COLO668 (cell line): ENCODE results near the gene MTHFD1L.
A peak's percentile ranks its signal among the peaks of the same experiment; 100 is the strongest.
"Not testable (repeated sequence)": the region's sequence is repeated elsewhere in the genome, so short reads cannot be mapped to it uniquely, and the experiment has no call there.

Experiments
- DNase-seq: peaks from one replicate; lab custom pipeline; 2025; ENCODE audit not compliant: unreplicated experiment; lab: John Stamatoyannopoulos, UW

Gene MTHFD1L

DNA sequence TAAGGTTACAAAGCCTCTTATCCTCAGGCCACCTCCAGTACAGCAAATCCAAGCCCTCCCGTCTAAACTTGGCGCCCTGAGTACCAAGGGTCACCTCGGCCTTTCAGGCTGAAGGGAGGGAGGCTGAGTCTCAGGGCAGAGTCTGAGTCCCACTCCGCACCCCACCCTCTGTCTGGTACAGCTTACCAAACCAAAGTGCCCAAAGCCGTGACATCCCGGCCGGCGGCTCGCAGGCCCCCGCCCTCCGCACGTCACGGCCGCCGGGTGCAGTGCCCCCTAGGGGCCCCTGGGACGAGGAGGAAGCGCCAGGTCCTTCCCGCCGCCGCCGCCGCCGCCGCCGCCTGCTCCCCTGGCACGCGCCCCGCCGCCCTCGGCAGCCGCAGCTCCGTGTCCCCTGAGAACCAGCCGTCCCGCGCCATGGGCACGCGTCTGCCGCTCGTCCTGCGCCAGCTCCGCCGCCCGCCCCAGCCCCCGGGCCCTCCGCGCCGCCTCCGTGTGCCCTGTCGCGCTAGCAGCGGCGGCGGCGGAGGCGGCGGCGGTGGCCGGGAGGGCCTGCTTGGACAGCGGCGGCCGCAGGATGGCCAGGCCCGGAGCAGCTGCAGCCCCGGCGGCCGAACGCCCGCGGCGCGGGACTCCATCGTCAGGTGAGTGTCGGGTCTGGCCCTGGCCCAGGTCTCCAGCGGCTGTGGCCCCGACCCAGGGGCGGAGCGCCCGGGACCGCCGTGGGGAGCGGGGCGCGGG is at the start of gene MTHFD1L:
MTHFD1L (plus strand) TSS at position 297 of the 741 bp plus-strand sequence; CDS start at position 418, 121 bp downstream.
- peak; percentile 80 for DNase-seq

DNA sequence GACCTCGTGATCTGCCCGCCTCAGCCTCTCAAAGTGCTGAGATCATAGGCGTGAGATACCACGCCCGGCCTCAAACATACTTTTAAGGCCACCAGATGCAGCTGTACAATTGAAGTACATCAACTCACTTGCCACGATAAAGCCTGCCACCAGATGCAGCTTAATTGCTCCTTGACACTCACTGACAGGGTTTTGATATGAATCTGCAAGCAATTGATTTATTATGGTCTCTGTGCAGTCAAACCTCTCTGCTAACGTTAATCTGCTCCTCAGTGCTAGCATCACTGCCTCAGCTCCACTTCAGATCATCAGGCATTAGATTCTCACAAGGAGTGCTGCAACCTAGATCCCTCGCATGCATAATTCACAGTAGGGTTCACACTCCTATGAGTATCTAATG is 48.9 kb upstream of the MTHFD1L start:
- not testable (repeated sequence) for DNase-seq

DNA sequence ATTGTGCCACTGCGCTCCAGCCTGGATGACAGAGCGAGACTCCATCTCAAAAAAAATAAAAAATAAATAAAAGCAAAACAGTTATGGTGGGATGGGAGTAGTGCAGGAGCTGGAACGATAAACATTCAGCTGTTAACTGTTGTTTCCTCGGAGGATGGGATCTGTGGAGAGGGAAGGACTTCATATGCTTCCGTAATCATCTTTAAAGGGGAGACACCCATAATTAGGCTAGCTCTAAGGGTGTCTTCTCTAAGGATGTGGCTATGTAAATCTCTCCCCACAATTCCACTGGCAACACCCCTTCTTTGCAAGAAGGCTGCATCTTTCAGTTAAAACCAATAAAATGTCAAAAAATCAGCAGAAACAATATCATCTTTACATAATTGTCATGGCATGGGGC is 42.6 kb upstream of the MTHFD1L start:
- no peak for DNase-seq

DNA sequence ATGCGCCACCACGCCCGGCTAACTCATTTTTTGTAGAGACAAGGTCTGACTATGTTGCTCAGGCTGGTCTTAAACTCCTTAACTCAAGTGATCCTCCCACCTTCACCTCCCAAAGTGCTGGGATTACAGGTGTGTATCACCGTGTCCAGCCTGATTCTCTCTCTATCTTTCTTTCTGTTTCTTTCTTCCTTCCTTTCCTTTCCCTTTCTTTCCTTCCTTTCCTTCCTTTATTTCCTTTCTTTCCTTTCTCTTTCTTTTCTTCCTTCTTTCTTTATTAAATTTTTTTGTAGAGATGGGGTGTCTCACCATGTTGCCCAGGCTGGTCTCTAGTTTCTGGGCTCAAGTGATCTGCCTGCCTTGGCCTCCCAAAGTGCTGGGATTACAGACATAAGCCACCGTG is 38.7 kb upstream of the MTHFD1L start:
- no peak for DNase-seq

DNA sequence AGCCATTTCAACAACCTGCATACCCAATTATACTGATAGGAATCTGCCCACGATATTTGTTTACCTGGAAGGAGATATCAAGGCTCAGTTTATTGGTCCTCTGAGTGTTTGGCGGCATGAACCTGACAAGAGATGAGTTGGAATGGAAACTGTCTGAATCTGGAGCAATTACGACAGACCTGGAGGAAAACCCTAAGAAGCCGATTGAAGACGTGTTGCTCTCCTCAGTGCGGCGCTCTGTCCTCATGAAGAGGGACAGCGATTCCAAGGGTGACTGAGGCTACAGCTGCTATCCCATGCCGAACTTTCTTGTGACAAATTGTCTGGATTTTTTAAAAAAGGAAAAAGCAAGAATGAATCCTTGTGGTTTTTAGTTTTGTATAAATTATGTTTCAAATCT is 37.4 kb upstream of the MTHFD1L start:
- DNase-seq = not testable (repeated sequence)

DNA sequence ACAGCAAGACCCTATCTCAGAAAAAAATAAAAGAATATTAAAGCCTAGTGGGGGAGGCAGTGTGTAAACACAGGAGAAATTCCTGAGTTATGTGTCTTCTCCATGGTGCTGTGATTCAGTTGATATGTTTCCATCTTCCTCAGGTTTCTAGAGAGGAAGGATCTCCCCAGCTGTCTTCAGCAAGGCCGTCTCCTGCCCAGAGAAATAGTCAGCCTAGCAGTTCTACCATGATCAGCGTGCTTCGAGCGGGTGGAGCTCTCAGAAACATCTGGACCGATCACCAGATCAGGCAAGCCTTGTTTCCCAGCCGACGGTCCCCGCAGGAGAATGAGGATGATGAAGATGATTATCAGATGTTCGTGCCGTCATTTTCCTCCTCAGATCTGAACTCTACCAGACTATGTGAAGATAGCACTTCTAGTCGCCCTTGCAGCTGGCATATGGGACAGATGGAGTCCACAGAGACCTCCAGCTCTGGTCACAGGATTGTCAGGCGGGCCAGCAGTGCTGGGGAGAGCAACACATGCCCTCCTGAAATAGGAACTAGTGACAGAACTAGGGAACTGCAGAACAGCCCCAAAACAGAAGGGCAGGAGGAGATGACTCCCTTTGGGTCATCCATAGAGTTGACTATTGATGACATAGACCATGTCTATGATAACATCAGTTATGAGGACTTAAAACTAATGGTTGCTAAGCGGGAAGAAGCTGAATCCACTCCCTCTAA is 34.9 kb upstream of the MTHFD1L start:
- DNase-seq = no peak

DNA sequence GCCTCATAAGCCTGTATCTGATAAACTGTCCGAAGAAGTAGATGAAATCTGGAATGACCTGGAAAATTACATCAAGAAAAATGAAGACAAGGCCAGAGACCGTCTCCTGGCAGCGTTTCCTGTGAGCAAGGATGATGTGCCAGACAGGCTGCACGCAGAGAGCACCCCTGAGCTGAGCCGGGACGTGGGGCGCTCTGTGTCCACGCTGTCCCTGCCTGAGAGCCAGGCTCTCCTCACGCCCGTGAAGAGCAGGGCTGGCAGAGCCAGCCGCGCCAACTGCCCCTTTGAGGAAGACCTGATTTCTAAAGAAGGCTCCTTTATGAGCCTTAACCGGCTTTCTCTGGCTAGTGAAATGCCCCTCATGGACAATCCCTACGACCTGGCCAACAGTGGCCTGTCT is 33.9 kb upstream of the MTHFD1L start:
- no peak for DNase-seq

DNA sequence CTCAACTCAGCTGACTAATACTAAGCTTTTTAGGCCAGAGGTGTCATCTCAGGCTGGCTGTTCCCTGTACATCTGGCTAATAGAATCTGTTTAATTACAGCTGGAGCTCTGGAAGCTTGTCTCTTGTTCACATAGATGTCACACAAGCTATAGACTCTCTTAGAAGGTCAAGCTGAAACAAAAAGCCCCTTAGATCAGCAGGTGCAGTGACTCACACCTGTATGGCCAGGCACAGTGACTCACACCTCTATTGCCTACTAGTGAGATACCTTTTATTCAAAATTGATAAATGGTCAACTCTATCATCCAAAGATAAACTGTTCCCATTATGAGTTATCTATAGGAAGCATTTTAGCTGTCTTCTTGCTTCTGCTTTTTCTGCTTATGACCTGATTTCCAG is 29.9 kb upstream of the MTHFD1L start:
- DNase-seq = peak; percentile 44

DNA sequence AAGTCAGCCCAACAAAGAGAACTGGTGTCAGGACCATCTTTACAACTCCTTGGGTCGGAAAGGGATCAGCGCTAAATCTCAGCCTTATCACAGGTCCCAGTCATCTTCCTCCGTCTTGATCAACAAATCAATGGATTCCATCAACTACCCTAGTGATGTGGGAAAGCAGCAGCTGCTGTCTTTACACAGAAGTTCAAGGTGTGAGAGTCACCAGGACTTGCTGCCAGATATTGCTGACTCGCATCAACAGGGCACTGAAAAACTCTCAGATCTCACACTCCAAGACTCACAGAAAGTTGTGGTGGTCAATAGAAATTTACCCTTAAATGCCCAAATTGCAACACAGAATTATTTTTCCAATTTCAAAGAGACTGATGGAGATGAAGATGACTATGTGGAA is 25.3 kb upstream of the MTHFD1L start:
- no peak for DNase-seq

DNA sequence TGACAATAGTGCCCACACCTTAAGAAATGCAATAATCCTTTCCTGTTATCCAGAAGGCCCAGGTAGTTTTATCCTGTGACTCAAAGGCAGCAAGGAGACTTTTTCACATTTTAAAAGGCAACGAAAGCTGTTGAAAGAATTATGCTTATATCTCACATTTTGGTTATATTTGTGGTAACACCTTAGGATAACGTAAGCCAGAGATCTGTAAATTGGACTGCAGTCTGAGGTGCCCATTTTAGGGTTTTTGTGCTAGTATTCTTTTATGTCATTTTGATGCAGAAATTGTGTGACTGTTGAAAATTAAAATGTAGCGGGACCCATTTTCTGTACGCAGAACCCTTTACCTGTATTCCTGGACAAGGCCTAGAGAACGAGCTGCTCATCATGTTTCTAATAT is 24.3 kb upstream of the MTHFD1L start:
- DNase-seq = no peak

DNA sequence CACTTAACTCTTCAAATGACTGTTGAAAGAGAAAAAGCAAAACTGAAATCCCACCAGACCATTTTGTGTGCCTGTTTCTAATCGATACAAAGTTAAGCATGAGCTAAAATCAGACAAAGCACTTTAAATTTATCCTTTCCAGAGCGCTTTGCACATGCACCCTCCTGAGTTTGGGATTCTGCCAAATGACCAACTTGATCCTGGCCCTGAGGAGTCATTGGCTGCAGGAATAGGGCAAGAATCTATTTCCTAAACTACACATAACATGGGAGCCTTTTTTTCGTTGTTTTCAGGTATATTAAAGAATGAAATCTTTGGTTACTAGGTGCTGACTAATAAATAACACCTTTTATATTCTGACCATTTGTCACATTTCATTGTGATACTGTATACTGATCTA is 23.8 kb upstream of the MTHFD1L start:
- no peak for DNase-seq

DNA sequence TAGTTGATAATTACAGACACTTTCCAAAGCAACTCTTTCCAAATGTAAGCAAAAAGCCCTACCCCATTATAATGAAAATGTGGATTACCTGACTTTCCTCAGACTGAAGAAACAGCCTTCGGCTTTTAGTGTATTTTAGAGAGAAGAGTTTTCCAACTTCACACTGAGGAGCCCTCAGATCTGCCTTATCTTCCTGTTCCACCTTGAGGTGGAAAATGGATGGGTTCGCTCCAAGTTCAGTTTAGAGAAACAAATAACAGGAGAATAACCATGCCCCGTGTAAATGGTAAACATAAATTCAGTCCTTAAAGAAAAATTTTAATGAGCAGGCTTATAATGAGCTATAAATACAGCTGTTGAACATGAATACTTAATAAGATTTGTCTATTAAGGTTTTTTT is 21.1 kb upstream of the MTHFD1L start:
- no peak for DNase-seq

DNA sequence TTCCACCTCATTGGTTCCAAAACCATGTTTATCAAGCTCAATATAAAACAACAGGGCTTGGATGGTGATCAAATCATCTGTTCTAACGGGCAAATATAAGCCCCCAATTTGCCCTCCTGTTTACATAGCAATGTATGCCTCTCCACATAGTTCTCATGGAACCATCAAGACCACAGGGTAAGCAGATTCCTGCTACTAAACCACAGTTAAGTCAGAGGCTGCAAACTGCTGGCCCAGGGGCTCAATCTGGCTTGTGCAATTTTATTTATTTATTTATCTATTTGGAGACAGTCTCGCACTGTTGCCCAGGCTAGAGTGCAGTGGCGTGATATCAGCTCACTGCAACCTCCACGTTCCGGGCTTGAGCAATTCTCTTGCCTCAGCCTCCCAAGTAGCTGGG is 18.9 kb upstream of the MTHFD1L start:
- DNase-seq = no peak

DNA sequence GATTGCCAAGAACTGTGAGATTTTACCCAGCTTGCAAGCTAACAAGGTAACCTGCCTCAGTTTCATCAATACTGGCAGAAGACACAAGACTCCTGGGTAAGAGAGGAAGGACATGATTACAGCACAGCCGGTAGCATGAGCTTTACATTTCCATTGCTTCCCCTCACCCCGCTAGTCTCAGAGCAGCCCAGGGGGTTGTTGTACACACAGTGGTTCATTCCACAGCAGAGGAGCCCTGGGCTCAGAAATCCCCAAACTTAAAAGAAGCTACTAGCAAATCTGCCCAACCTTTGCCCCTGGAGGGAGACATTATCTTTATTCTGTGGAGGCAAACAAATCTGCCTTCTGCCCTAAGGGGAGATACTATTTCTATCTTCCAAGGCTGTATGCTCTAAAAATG is 17.1 kb upstream of the MTHFD1L start:
- DNase-seq = no peak

DNA sequence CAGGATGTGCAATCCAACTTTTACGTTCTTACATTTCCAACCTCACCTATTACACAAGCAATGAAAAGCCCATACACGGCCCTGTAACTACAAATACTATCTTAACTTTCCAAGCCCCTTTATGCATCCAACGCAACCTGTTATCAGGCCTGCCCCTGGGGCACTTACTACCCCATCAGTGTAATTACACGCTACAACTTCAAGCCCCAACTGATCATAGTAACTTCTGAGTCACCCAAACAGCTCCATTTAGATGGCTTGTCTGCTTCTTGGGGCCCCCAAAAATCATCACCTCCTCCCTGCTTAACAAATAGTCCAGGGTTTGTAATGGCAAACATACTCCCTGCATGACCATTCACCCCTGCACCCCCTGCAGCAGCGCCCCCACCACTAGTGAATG is 11.1 kb upstream of the MTHFD1L start:
- DNase-seq = not testable (repeated sequence)

DNA sequence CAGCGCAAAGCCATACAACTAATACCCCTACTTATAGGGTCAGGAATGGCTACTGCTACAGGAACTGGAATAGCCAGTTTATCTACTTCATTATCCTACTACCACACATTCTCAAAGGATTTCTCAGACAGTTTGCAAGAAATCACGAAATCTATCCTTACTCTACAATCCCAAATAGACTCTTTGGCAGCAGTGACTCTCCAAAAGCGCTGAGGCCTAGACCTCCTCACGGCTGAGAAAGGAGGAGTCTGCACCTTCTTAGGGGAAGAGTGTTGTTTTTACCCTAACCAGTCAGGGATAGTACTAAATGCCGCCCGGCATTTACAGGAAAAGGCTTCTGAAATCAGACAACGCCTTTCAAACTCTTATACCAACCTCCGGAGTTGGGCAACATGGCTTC is 10.3 kb upstream of the MTHFD1L start:
- DNase-seq = not testable (repeated sequence)

DNA sequence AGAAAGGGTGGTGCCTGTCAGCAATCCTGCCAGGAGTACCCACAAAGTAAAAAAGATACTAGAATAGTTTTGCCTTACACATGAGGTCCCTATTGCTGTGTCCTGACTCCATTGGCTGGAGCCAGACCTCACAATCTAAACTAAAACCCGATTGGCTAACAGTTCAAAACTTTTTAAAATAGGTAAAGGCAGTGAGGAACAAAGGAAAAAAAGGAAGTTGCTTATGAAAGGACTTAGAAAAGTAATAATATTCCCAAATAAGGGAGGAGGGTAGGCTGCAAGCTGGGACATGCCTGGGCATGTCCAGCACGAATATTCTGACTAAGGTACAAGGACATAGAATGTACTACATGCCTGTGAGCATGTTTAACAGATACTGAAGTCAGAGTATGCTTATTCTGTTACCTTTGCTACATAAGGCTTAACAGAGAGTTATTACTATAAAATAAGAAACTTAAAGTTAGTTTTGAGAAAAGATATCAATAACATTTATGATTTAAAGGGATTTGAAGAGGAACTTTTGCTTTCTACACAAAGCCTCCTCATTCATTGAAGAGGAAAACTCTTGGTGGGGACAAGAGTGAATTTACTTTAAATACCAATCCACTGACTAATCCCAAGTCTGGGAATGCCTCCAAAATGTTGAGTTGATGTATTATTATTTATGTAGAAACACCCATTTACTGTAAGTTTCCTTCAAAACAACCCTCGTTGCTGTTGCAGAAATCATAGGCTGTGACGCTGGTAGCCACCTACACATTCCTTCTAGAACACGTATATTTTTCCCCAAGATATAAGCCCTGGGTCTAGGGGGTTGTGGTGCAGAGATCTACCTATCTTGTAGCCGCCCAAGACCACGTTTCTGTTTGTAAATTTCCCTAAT is 8.2 kb upstream of the MTHFD1L start:
- no peak for DNase-seq

DNA sequence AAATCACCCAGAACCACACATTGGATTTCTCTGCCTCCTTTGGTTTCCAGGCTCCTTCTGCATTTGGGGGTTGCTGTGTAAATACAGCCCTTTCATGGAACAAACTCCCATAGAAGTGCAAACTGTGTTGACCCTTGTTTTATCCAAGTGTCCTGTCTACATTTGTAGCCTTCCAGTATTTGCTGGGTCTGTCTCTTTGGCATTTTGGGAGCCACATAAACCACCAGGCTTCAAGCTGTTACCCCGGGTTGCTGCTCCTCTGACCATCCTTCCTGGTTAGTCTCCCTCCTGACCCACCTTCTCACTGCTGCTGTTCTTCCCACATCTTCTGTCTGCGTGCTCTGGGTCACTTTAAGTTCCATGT is 7.6 kb upstream of the MTHFD1L start:
- DNase-seq = no peak

DNA sequence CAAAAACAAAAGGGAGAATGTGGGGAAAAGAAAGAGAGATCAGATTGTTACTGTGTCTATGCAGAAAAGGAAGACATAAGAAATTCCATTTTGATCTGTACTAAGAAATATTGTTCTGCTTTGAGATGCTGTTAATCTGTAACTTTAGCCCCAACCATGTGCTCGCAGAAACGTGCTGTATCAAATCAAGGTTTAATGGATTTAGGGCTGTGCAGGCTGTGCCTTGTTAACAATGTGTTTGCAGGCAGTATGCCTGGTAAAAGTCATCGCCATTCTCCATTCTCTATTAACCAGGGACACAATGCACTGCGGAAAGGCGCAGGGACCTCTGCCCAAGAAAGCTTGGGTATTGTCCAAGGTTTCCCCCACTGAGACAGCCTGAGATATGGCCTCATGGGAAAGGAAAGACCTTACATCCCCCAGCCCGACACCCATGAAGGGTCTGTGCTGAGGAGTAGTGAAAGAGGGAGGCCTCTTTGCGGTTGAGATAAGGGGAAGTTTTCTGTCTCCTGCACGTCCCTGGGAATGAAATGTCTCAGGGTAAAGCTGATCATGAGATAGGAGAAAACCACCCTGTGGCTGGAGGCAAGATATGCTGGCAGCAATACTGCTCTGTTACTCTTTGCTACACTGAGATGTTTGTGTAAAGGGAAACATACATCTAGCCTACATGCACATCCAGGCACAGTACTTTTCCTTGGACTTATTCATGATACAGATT is 3.9 kb upstream of the MTHFD1L start:
- not testable (repeated sequence) for DNase-seq

DNA sequence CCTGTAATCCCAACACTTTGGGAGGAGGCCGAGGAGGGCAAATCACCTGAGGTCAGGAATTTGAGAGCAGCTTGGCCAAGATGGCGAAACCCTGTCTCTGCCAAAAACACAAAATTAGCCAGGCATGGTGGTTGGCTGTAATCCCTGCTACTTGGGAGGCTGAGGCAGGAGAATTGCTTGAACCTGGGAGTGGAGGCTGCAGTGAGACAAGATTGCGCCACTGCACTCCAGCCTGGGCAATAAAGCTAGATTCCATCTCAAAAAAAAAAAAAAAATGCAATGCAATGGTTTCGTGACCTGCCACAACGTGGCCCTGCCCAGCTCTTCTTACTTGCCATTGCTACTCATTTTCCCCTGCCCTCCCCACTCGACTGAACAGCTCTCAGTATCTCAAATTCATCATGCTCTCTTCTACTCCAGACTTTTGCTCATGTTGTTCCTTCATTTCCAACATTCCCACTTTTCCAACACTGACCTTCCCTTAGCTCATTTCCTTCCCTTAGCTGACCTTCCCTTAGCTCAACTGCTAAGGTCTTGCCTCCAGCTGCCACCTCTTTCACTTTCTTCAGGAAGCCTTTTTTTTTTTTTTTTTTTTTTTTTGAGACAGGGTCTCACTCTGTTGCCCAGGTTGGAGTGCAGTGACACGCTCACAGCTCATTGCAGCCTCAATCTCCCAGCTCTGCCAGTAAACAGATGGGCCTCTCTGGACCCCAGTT is 2.1 kb upstream of the MTHFD1L start:
- no peak for DNase-seq

DNA sequence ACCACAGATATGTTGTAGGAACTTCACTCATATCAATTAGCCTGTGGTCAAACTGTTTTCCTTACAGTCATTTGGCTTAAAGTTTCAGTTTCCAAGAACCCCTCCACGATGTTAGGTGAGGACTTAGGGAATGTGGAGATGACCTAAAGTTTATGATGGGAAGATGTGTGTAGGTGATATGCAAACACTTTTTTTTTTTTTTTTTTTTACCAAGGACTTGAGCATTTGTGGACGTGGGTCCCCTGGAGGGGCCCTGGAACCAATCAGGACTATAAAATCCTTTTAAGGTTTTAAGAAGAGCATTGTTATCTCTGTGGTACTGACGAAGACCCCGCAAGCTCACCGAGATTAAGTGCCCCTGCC is 478 bp upstream of the MTHFD1L start:
- no peak for DNase-seq
